HG02571 (cell line): ENCODE data around the gene C3orf52.

Experiments
- ATAC-seq: cut with Tn5 transposase; IDR thresholded peaks from one replicate; pipeline ENCODE4 v1.9.1; 2021; ENCODE audit warnings: mild to moderate bottlenecking, moderate library complexity; ENCODE audit not compliant: unreplicated experiment

The C3orf52 gene

GRCh38 chr3:112134335-112135124 lies 48.3 kb downstream of the C3orf52 start:
- no peak for ATAC-seq

GRCh38 chr3:112136046-112136445 lies 49.9 kb downstream of the C3orf52 start:
- ATAC-seq, result no peak

GRCh38 chr3:112136959-112137693 lies 50.9 kb downstream of the C3orf52 start:
- no peak for ATAC-seq

GRCh38 chr3:112137781-112138180 lies 51.6 kb downstream of the C3orf52 start:
- no peak for ATAC-seq

GRCh38 chr3:112138219-112138969 lies 52.2 kb downstream of the C3orf52 start:
- ATAC-seq, result no peak

- ATAC-seq, result no peak
Observed at GRCh38 chr3:112140584-112140983, 54.4 kb downstream of the C3orf52 start.

- ATAC-seq, result no peak
Observed at GRCh38 chr3:112141293-112141692, 55.1 kb downstream of the C3orf52 start.

GRCh38 chr3:112143251-112143650 lies 57.1 kb downstream of the C3orf52 start:
- no peak for ATAC-seq

GRCh38 chr3:112143689-112144088 lies 57.5 kb downstream of the C3orf52 start:
- ATAC-seq, result no peak

GRCh38 chr3:112149136-112149535 lies 62.9 kb downstream of the C3orf52 start:
- no peak for ATAC-seq

- ATAC-seq, result no peak
Observed at GRCh38 chr3:112167758-112168157, 81.6 kb downstream of the C3orf52 start.
